HUDEP-2 (cell line): Measurements from ENCODE around the gene HERC2.
"Not testable (repeated sequence)": the region's sequence is repeated elsewhere in the genome, so short reads cannot be mapped to it uniquely, and the experiment has no call there.

ENCODE experiments used
- DNase-seq, 76 experiments: peaks; one replicate each; lab custom pipeline; 2025; ENCODE audit not compliant: unreplicated experiment in 76 of 76; lab: John Stamatoyannopoulos, UW

The HERC2 gene

GRCh38 chr15:28274635-28275034 lies 47.3 kb downstream of the HERC2 start:
- no peak for DNase-seq

DNA sequence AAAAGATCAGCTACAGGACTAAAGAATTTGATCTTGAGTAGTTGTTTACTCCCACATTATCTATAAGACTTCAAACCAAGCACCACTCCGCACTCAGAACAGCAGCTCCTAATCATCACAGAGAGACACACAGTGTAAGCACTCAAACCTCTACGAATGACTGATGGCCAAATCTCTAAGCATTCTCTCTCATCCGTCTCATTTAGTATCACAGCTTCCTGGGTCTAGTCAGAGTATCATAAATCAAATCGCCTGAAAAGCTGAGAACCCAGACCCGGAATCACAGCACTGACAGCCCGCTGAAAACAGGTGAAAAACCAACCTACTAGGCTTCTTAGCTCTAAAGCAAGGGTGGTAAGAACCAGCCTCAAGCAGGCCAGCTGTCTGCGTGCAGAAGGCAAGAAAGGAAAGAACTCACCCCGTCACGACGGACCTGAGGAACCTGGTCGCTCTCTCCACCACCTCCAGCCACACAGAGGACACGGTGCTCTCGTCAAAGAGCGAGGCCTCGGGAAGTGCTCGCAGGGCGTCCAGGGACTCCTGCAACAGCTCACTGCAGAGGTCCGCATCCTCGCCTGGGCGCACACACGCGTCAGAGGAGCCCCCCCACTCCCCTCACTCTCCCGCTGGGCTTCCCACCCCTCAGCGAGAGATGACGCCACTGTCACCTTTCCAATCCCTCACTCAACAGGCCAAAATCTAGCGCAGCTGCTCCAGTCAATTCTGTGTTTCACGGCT lies 47.9 kb downstream of the HERC2 start:
- DNase-seq = no peak

DNA sequence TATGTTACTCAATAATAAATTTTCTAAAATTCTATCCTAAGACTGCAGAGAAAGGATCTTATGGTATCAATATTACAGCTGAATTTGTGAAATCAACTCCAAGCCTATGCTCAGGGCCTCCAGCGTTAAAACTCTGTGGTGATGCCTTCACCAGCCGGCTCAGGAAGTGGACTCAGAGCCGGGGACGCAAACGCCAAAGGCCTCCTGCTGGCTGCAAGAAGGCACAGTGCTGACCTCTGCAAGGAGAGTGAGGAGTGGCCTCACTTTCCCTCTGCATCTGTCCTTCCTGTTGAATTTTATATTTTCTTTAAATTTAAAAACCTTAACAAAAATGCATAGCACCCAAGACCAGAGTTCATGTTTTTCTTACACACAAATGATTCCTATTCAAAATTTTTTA lies 48.5 kb downstream of the HERC2 start:
- DNase-seq = no peak

DNA sequence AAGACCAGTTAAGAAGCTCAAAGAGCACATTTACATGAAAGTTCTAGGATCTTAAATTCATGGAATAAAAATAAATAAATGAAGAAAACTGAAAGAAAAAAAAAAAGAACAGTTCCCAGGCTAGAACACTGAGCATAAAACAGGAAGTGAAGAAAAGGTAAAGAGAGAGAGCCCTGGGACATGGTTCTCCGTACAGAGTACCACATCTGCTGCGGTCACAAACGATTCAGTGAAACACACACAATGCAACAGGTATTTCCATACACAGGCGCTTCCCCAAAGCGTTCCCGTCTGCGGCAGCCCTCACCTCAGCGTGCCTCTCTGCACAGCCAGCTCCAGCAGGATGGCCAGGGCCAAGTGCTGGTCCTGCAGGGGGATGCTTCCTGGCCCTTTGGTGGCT lies 49.4 kb downstream of the HERC2 start:
- DNase-seq = no peak

DNA sequence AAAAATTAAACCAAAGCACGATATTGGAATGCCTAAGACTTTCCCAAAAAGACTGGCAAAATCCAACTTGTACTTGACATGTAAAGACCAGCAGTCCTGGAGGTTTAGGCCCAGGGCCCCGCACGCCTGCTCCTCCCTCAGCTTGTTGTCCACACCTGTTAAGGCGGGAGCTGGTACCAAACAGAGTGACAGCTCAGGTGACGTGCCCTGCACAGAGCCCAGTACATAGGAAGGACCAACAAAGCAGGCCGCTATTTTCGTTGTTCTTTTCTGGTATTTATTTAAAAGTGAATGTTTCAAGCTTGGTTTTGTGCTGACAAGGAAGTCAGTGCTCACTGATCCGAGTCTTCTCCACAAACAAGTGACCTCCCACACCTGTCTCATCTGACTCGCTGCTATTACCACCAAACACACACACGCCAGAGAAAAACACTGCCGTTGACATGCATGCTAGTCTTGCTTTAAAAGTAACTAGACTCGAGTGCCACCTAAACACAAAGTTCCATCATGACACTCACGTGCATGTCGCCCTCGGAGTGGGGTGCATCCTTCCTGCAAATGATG lies 50.2 kb downstream of the HERC2 start:
- no peak for DNase-seq

DNA sequence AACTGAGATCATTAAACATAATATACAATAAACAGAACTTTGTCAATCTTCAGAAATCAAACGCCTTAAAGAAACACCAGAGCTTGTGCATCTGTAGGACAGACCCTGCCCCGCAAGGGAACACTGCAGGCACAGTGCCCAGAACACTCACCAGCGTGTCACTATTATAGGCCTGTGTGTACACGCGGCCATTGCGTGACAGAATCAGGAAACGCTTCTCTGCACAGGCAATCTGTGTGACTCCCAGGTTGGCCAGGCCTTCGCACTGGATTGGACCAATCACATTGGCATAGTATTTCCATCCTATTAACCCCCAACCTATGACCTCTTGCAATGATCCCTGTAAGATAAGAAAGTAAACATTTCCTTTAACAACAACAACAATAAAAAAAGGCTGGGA lies 52.9 kb downstream of the HERC2 start:
- no peak for DNase-seq

DNA sequence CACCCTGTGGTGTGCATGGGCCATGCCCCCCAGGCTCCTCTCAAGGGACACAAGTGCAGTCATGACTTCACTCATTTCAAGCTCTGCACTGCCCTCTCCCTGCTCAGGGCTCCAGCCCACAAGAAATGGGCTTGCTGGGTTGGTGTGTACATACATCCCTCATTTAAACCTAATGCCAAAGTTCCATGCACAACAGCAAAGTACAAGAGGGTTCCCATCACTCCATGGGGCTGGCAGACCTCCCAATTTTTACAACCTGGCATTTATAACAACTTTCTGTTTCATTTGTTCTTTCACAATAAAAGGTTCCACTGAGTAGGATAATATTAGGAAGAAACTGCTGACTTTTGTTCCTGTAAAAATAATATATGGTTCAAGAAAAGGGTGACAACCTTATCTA lies 54.3 kb downstream of the HERC2 start:
- no peak for DNase-seq

GRCh38 chr15:28265334-28266019 lies 56.5 kb downstream of the HERC2 start:
- DNase-seq = no peak

DNA sequence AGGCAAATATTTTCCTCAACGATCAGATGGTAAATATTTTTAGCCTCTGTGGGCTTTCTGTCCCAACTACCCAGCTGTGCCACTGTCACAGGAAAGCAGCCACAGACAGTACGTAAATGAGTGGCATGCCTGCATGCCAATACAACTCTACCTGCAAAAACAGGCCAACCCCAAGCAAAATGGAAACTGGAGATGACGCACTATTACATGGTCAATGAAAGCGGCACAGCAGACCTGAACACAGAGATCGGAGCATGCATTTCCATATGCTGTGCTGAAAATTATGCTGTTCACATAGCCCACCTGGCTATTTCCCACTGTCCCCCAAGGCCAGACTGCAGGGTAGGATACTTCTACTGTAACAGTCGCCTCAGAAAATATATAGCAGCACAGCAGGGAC lies 57.8 kb downstream of the HERC2 start:
- no peak for DNase-seq

- DNase-seq = no peak
Observed at GRCh38 chr15:28262438-28262837, 59.5 kb downstream of the HERC2 start.

GRCh38 chr15:28260722-28261121 lies 61.3 kb downstream of the HERC2 start:
- DNase-seq = no peak

GRCh38 chr15:28260317-28260716 lies 61.7 kb downstream of the HERC2 start:
- no peak for DNase-seq

DNA sequence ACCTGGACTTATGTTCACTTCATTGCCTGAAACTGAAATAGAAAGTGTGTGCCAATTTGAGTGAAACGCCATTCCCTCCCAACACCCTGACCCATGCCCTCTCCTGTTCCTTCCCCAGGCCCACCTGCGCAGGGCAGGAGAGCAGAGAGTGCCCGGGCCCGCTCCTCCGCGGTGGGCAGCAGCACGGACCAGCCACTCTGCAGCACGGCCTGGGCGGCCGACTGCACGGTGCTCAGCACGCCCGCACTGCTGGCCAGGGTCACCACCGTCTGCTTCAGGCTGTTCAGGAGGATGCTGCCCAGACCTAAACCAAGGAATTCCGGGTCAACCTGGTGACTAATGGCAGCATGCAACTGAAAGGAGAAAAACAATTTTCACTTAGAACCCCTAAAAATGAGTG lies 66.0 kb downstream of the HERC2 start:
- no peak for DNase-seq

DNA sequence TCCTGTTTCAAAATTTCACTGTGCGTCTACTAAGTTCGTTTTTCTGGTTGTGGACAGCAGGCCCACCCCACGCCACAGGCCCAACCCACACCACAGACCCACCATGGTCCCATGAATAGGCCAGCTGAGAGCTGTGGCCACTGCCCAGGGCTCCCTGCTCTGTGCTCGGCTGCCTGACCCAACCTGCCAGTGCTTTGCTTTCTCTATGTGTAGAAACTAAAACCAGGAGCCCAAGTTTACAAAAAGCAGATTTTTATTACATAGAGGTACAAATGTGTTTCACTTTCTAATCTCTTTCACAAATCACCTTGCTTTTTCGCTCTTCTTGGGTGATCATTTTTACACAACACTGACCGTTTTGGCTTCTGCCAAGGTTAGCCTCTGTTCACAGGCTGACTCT lies 69.1 kb downstream of the HERC2 start:
- DNase-seq = no peak

DNA sequence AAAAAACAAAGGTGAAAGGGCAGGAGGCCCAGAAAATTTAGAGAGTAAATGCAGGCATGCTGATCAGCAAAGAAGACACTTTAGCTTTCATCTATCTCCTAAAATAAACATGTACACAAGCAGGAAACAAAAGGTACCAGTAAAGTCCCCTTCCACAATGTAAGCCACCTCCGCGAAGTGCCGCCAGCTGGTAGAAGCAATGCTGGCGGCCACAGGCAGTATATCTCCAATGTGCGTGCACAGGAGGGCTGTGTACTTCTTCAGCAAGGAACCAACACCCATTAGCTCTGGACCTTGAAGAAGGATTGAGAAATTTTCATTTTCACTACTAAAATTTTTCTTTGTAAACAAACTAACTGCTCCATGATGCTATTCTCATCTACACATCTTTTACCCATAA lies 75.4 kb downstream of the HERC2 start:
- DNase-seq = no peak

- DNase-seq = no peak
Observed at GRCh38 chr15:28243901-28244300, 78.1 kb downstream of the HERC2 start.

GRCh38 chr15:28243399-28243798 lies 78.6 kb downstream of the HERC2 start:
- no peak for DNase-seq

DNA sequence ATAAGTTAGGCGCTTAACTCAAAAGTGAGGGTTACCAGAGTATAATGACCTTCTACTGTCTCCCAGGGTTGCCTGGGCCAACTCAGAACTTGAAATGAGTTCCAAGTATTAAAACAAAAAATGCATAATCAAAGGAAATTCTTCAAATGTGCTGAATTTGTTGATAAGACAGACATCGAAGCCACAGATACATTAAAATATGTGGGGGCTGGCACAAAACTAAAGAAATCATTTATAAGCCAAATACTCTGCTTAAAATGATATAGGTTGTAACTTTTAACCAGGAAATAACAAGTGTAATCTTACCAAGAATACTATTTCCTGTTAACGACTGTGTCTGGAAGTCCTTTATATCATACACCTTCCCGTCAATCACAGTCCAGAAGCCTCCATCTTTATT lies 83.7 kb downstream of the HERC2 start:
- not testable (repeated sequence) for DNase-seq

DNA sequence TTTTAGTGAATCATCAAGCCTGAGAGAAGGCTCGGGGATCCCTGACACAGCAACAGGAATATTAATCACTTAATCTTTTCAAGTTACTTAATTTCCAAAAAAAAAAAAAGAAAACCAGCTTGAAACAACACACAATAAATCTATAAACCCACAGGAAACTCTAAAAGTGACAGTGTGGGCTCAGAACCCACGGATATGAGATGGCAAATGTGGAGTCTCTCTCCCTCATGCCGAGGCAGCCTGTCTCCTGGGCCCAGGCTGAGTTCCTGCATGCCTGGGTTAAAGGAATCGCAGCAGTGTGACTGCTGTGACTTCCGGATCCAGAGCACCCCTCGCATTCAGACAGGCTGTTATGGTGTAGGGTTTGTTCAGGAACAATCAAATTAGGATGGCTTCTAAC lies 90.2 kb downstream of the HERC2 start:
- not testable (repeated sequence) for DNase-seq

DNA sequence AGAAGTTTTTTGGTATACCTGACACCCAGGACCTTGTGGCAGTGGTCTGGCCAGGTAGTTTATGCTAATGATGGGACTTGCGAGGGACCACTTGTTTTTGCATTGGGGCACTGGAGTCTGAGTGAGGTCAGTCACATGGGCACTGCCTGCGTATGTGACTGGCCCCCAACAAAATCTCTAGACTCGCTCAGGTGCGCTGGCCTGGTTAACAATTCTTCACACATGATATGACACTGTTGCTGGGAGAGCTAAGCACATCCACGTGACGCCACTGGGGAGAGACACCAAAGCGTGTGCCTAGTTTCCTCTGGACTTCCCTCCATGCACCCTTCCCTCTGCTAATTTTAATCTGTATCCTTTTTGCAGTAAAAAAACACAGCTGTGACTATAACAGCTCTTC lies 90.6 kb downstream of the HERC2 start:
- DNase-seq = not testable (repeated sequence)

- not testable (repeated sequence) for DNase-seq
Observed at GRCh38 chr15:28228990-28229640, 92.9 kb downstream of the HERC2 start.

DNA sequence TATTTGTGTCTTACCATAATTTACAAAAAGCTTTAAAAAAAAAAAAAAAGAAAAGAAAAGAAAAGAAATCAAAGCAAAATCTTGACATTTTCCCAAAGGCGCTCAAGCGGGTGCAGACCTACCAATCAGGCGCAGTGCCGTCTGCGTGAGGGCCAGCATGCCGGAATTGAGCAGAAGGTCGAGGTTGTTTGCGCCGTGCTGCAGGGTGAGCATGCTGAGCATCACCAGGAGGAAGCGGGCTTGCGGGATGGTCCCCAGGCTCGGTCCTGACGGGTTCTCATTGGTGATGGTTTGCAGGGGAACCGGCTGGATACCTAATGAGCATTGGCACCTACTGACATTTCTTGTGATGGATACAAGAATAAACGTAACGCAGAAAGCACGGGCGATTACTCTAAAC lies 93.9 kb downstream of the HERC2 start:
- no peak for DNase-seq
